NB4 (cell line): ENCODE results near the gene MBNL3.

ENCODE experiments used
- POLR2A ChIP-seq: IDR thresholded peaks from 2 replicates; pipeline ENCODE4 v1.6.1; 2011; ENCODE audit warnings: mild to moderate bottlenecking; ENCODE audit not compliant: insufficient read length; ENCODE audit errors: extremely low read depth
- TF ChIP-seq, protein P1 (sequence below): IDR thresholded peaks from one replicate; pipeline ENCODE4 v1.5.1; 2012; ENCODE audit warnings: low read depth, low read length

DNA sequence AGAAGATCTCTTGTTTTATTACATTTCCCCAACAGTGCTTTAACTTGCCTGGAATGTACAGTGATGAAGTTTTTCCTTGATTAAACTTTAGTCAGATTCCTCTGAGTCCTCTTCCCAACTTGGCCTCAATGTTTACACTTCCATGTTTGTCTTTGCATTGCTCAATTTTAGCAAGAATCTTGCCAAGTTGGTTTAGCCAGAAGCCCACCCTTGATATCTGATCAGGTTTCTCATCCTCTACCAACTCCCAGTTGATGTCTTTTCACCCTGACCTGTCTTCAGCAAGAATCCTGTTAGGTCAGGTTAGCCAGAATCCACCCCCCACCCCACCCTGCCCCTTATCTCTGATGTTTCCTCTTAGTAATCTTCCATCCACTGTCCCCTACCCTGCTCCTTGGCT, 120.9 kb downstream of the MBNL3 start:
- TF ChIP-seq, protein P1, sequence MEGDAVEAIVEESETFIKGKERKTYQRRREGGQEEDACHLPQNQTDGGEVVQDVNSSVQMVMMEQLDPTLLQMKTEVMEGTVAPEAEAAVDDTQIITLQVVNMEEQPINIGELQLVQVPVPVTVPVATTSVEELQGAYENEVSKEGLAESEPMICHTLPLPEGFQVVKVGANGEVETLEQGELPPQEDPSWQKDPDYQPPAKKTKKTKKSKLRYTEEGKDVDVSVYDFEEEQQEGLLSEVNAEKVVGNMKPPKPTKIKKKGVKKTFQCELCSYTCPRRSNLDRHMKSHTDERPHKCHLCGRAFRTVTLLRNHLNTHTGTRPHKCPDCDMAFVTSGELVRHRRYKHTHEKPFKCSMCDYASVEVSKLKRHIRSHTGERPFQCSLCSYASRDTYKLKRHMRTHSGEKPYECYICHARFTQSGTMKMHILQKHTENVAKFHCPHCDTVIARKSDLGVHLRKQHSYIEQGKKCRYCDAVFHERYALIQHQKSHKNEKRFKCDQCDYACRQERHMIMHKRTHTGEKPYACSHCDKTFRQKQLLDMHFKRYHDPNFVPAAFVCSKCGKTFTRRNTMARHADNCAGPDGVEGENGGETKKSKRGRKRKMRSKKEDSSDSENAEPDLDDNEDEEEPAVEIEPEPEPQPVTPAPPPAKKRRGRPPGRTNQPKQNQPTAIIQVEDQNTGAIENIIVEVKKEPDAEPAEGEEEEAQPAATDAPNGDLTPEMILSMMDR, result no peak
- no peak for TF ChIP-seq POLR2A
